Neural cell (in vitro differentiated cells): ENCODE data around the gene QPCT. TPM values are rescaled to one million over a fixed set of nuclear protein-coding genes. Genes with fewer than 3 reads are reported as not detected.

Source experiments
- H2AFZ ChIP-seq: fragments of 200-600, 300-800 bp; sonication (generic), shearing (Covaris generic); 2 replicates; pipeline ENCODE4 v1.6.0; 2014; ENCODE audit warnings: low read depth, mild to moderate bottlenecking, antibody characterized with exemption, low read length, moderate library complexity
- H3F3A ChIP-seq: fragments of 200-600 bp; shearing (Covaris generic); 2 replicates; pipeline ENCODE4 v1.6.1; 2016; ENCODE audit warnings: mild to moderate bottlenecking, moderate library complexity, mixed read lengths, antibody characterized with exemption, low read length; ENCODE audit not compliant: insufficient read depth, poor library complexity, severe bottlenecking
- H3K27ac ChIP-seq: fragments of 200-600, 300-800 bp; sonication (generic), shearing (Covaris generic); 2 replicates; pipeline ENCODE4 v1.5.1; 2014; ENCODE audit warnings: mild to moderate bottlenecking, low read length, moderate library complexity
- H3K27me3 ChIP-seq: fragments of 300-800, 200-600 bp; sonication (generic), shearing (Covaris generic); 2 replicates; pipeline ENCODE4 v1.6.0; 2014; ENCODE audit warnings: mild to moderate bottlenecking, low read depth, low read length, moderate library complexity; ENCODE audit not compliant: insufficient read depth
- H3K36me3 ChIP-seq: fragments of 300-800, 200-600 bp; sonication (generic), shearing (Covaris generic); 2 replicates; pipeline ENCODE4 v1.5.1; 2014; ENCODE audit warnings: mild to moderate bottlenecking, antibody characterized with exemption, low read length, moderate library complexity; ENCODE audit not compliant: insufficient read depth
- H3K4me2 ChIP-seq: fragments of 300-800, 200-600 bp; sonication (generic), shearing (Covaris generic); 2 replicates; pipeline ENCODE4 v1.6.0; 2014; ENCODE audit warnings: mild to moderate bottlenecking, low read length
- H3K4me3 ChIP-seq: fragments of 300-800, 200-600 bp; sonication (generic), shearing (Covaris generic); 2 replicates; pipeline ENCODE4 v1.5.1; 2014; ENCODE audit warnings: mild to moderate bottlenecking, low read length, moderate library complexity
- H3K79me2 ChIP-seq: fragments of 200-600 bp; shearing (Covaris generic); replicated peaks from 2 replicates; pipeline ENCODE4 v1.6.0; 2014; ENCODE audit warnings: mild to moderate bottlenecking, low read length, moderate library complexity; ENCODE audit not compliant: insufficient read depth
- H3K9ac ChIP-seq: fragments of 300-800, 200-600 bp; sonication (generic), shearing (Covaris generic); 2 replicates; pipeline ENCODE4 v1.6.1; 2016; ENCODE audit warnings: mild to moderate bottlenecking, low read length, mixed read lengths
- H3K9me2 ChIP-seq: fragments of 200-600 bp; shearing (Covaris generic); 2 replicates; pipeline ENCODE4 v1.6.1; 2016; ENCODE audit warnings: mild to moderate bottlenecking, low read length, mixed read lengths; ENCODE audit not compliant: insufficient read depth
- H3K9me3 ChIP-seq: fragments of 200-600, 300-800 bp; sonication (generic), shearing (Covaris generic); 2 replicates; pipeline ENCODE4 v1.6.1; 2016; ENCODE audit warnings: mild to moderate bottlenecking, mixed run types, low read length, moderate library complexity, mixed read lengths
- H4K20me1 ChIP-seq: fragments of 200-600 bp; shearing (Covaris generic); 2 replicates; pipeline ENCODE4 v1.6.1; 2016; ENCODE audit warnings: mild to moderate bottlenecking, mixed run types; ENCODE audit not compliant: insufficient read depth
- CTCF ChIP-seq: fragments of 450-650 bp; IDR thresholded peaks from 2 replicates; pipeline ENCODE4 v1.5.1; 2014; ENCODE audit warnings: antibody characterized with exemption, mild to moderate bottlenecking, moderate library complexity; ENCODE audit not compliant: poor library complexity, severe bottlenecking
- EP300 ChIP-seq: fragments of 450-650 bp; conservative IDR thresholded peaks from 2 replicates; pipeline ENCODE4 v1.6.1; 2014; ENCODE audit warnings: antibody characterized with exemption, mild to moderate bottlenecking, moderate library complexity; ENCODE audit not compliant: poor library complexity, severe bottlenecking
- EZH2 ChIP-seq: fragments of 200-600, 300-800 bp; shearing (Covaris generic), sonication (generic); IDR thresholded peaks from 2 replicates; pipeline ENCODE4 v1.6.1; 2014; ENCODE audit warnings: antibody characterized with exemption, low read length, borderline replicate concordance, mild to moderate bottlenecking; ENCODE audit not compliant: insufficient read depth, poor library complexity, severe bottlenecking
- MXI1 ChIP-seq: fragments of 450-650 bp; conservative IDR thresholded peaks from 2 replicates; pipeline ENCODE4 v1.6.1; 2014; ENCODE audit warnings: antibody characterized with exemption, mild to moderate bottlenecking; ENCODE audit not compliant: poor library complexity, severe bottlenecking
- POLR2AphosphoS5 ChIP-seq: IDR thresholded peaks from 2 replicates; pipeline ENCODE4 v1.6.1; 2012
- RAD21 ChIP-seq: fragments of 450-650 bp; conservative IDR thresholded peaks from 2 replicates; pipeline ENCODE4 v1.6.1; 2014; ENCODE audit warnings: antibody characterized with exemption, mild to moderate bottlenecking, moderate library complexity
- REST ChIP-seq: IDR thresholded peaks from 2 replicates; pipeline ENCODE4 v1.6.1; 2012; ENCODE audit warnings: borderline replicate concordance
- SMC3 ChIP-seq: fragments of 450-650 bp; conservative IDR thresholded peaks from 2 replicates; pipeline ENCODE4 v1.6.1; 2014; ENCODE audit warnings: antibody characterized with exemption, mild to moderate bottlenecking, moderate library complexity; ENCODE audit not compliant: poor library complexity
- TAF1 ChIP-seq: IDR thresholded peaks from 2 replicates; pipeline ENCODE4 v1.6.1; 2012; ENCODE audit warnings: low read depth
- polyA plus RNA-seq: library from polyadenylated mRNA; depleted of rRNA; stranded (reverse); fragments of >200 nt; gene quantifications from 2 replicates; pipeline ENCODE4 v1.2.3, GENCODE V29; 2014

Gene QPCT
- polyA plus RNA-seq, 1 donor from 2014 or later = 2.3 TPM

GRCh38 chr2:37319754-37320609 lies 24.4 kb upstream of the QPCT start:
- peaks cover 44% of the 10 kb centered on the region for H3K79me2 ChIP-seq
- no peak overlapping the region for H2AFZ ChIP-seq
- H3K9ac ChIP-seq = no peak overlapping the region
- no peak for TF ChIP-seq POLR2AphosphoS5
- no peak for TF ChIP-seq TAF1
- TF ChIP-seq EZH2 = no peak
- TF ChIP-seq MXI1 = no peak
- no peak for TF ChIP-seq CTCF
- TF ChIP-seq EP300 = no peak
- no peak for TF ChIP-seq REST
- no peak for TF ChIP-seq SMC3
- no peak for TF ChIP-seq RAD21
- no peaks in the 10 kb centered on the region for H3K9me2 ChIP-seq
- H3K9me3 ChIP-seq = no peaks in the 10 kb centered on the region
- H3F3A ChIP-seq = peaks cover 6% of the 10 kb centered on the region
- peaks cover 12% of the 10 kb centered on the region for H3K27me3 ChIP-seq
- H3K27ac ChIP-seq = no peak overlapping the region
- H3K36me3 ChIP-seq = no peaks in the 10 kb centered on the region
- no peaks in the 10 kb centered on the region for H4K20me1 ChIP-seq
- no peak overlapping the region for H3K4me2 ChIP-seq
- no peak overlapping the region for H3K4me3 ChIP-seq

GRCh38 chr2:37321029-37321682 lies 23.3 kb upstream of the QPCT start:
- Histone ChIP-seq H3K36me3 (no peaks in the 10 kb centered on the region), H2AFZ (no peak overlapping the region), H3K27ac (no peak overlapping the region), H3K27me3 (peaks cover 24% of the 10 kb centered on the region), H3K9me3 (no peaks in the 10 kb centered on the region), H3K79me2 (peaks cover 42% of the 10 kb centered on the region), H3K4me3 (no peak overlapping the region), H3F3A (peaks cover 6% of the 10 kb centered on the region), H3K4me2 (no peak overlapping the region), H4K20me1 (no peaks in the 10 kb centered on the region), H3K9ac (no peak overlapping the region), H3K9me2 (no peaks in the 10 kb centered on the region)
- no peak for TF ChIP-seq EZH2
- TF ChIP-seq RAD21 = no peak
- TF ChIP-seq MXI1 = no peak
- no peak for TF ChIP-seq SMC3
- no peak for TF ChIP-seq REST
- no peak for TF ChIP-seq TAF1
- no peak for TF ChIP-seq POLR2AphosphoS5
- TF ChIP-seq EP300 = no peak
- no peak for TF ChIP-seq CTCF
